Right renal pelvis (tissue), 4 donors: ENCODE measurements around the gene IL21R. TPM values are rescaled to one million over a fixed set of nuclear protein-coding genes. Genes with fewer than 3 reads are reported as not detected.

Source experiments
- DNase-seq, 4 donors: peaks; one replicate each; pipeline ENCODE4 v3.0.0-alpha.2; 2013; ENCODE audit warnings: low read depth in 4 of 4, low spot score in 3 of 4, missing footprints in 1 of 4
- polyA plus RNA-seq, 4 donors: library from polyadenylated mRNA; unstranded; fragments of 120-200 nt; gene quantifications; one replicate each; pipeline ENCODE4 v1.2.1, GENCODE V29; 2013; ENCODE audit not compliant: insufficient read length in 4 of 4

IL21R gene
- polyA plus RNA-seq, 4 donors, result 0.11 to 0.19 (median 0.15) TPM

DNA sequence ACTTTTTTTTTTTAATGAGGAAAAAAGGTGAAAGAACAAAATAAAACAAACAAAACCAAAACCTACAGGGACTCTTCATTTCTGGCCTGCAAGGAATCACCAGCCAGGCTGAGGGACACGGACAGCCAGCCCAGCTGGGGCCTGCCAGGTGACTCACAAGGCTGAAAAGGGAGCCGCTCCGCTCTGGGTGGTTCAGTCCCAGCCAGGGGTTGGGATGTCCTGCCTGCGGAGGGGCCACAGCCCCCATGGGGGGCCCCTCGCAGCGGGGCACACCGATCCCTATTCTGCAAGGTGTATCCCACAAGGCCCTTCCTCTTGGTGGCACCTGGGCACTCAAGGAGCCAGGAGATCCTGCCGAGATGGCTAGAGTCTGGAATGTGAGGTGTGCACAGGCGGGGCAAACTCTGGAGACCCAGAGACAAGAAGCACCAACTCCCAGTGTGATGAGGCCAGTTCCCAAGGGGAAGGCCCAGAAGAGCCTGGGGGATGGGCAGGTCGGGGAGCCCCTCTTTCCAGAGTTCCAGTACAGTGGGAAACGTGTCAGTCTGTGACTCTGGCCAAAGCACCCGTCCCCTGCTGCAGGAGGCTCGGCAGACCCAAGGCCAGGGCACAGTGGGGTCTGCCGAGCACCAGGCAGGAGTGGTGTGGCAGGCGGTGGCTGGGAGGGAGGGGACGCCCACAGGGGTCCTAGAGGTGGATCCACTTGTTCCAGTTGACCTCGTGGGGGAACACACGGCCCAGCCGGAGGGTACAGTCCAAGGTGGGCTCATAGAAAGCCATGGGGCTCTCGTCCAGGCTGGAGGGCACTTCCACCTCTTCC, 58.9 kb downstream of the IL21R start:
- no peak for DNase-seq

DNA sequence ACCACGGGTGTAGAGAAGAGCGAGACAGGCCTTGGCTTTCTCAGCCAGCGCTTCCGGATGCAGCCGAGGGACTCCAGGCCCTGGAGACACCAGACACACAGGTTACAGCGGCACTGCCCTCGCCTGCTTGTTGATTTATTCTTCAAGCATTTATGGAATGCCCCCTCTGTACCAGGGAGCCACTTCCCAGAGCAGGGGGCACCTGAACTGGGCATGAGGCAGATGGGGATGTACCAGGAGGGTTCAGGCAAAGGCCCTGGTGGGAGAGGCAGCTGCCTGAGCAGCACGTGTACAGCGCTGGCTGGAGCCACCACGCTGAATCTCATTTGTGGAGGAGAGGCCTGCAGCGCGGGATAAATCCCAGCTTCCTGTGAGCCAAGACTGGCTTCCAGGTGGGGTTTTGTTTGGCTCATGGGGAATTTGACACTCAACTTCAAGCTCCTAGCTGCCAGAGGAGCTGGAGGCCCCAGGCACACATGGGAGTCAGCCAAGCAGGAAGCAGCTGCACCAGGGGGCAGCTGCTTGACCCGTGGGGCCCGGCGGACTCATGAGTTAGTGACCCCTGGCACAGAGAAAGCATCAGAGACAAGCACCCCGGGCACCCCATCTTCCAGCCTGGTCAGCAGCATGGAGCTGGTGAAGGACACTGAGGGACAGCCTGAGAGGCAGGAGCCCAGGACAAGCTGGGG, 59.7 kb downstream of the IL21R start:
- no peak for DNase-seq

DNA sequence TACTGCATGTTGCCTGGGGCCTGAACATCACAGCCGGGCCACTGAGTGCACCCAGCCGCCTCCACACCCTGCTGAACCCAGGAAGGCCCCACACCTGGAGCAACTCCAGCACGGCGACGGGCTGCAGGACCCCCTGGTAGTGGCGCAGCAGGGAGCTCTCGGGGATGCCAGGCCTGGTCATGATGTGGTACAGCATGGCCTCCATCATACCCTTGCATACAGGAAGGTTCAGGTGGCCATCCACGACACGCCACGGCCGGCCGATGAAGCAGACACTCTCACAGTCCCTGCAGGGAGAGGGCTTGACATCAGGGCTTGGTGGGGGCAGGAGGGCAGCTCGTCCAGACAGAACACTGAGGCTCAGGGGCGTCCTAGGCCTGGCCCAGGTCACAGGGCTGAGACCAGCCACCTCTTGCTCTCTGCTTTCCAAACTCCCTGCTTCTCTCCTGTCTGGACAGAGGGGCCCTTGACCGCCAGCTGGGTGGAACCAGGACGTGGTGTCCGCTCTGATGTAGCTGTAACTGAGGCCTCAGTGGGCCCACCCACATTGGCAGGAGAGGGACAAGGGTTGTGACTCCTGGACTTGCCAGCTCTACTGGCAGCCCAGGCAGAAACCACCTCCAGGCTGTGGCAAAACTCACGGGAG, 60.3 kb downstream of the IL21R start:
- no peak for DNase-seq

DNA sequence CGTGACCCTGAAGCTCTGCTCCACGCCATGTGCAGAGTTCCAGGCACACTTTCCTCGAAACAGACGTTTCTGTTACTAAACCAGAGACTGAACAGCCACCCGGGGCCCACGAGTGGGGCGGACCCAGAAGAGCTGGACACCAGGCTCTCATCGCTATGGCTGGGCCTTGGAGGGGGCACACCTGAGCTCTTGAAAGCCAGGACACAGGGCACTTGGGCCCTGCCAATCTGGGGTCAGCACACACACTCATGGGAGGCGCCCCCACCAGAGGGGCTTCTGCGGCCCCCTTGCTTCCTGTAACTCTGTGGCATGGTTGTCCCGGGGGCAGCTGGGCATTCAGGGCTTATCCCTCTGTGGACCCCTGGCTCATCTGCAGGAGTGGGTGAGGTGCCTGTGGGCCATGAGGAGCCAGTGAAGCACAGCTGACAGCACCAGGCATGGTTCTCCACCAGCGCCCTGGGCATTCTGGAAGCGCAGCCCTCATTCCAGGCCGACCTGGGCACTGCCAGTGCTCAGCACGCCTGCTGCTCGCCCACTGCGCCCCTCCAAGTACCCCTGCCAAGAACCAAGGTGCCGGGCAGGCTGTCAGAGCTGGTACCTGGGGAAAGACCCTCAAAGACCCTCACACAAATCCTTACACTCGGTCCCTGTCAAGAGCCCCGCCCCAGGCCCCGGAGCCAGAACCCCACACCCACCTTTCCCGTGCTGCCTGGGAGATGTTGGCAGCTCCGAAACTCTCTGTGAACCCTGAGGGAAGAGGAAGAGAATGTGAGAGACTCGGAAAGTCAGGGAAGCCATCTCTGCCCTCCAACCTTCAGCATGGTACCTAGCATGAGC, 61.1 kb downstream of the IL21R start:
- DNase-seq, result no peak

DNA sequence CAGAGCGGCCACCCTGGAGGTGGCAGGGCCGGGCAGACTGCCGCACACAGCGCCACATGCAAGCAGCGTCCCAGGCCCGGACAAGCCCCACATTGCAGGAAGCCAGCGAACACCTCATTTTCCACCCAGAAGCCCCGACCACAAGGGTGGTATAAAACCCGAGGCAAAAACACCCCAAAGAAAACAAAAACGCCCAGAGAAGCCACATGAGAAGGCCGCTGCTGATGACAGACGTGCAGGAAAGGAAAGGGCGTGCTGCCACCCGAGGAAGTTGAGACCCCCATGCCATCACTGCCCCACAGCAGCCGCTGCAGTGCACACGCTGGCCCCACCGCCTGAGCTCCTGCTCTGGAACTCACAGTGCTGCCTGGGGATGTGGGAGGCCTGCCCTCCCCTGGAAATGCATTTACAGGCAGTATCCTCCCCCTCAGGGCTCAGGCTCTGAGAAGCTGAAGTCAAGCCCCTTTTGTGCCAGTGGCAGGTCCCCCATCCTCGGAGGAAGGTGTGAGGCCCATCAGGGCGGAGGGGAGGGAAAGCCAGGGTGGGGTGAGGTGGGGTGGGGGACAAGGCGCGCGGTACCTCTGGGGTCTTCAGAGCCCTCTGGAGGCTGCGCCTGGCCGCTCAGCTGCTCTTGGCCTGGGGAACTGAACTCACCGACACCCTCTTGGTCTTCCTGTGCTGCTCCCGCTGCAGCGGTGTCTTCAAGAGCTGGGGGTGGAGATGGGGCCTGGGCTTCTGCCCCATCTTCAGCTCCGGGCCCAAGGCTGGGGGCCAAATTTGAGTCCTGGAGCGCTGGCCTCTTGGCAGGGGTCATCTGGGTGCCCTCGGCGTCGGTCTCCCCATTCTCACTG, 62.0 kb downstream of the IL21R start:
- no peak for DNase-seq

DNA sequence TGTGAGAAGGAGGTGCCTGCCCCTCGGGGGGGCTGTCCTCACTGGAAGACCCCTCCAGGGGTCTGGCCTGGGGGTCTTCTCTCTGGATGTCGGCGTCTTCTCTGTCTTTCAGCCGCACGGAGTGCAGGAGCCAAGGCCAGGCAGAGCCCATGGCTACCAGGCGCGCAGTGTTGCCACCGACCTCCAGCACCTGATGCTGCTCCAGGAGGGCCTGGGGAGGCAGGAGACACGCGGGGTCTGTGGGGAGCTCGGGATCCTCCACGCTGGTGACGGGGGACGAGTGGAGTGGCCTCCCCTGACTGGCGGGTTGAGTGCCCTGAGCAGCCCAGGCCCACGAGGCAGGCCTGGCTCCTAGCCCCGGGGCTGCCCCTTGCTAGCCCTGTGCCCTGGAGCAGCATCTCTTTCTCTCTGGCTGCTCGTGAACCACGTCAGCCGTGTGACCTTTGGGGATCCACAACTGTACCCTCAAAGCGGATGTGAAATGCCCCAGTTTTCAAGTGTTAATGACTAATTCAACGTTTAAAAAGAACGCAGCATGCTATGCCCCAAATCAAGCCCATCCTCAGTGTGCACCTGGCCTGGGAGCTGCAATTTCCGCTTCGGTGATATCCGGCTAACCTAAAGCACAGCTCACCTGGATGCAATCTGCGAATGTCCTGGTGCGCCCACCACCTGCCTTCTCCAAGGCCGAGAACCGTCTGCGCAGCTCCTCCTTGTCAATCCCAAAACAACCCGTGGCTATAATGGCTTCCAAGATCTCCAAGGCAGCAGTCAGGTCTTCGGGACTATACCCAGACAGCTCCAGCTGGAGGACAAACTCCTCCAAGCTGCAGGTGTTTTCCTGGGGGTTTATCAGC, 62.9 kb downstream of the IL21R start:
- no peak for DNase-seq

DNA sequence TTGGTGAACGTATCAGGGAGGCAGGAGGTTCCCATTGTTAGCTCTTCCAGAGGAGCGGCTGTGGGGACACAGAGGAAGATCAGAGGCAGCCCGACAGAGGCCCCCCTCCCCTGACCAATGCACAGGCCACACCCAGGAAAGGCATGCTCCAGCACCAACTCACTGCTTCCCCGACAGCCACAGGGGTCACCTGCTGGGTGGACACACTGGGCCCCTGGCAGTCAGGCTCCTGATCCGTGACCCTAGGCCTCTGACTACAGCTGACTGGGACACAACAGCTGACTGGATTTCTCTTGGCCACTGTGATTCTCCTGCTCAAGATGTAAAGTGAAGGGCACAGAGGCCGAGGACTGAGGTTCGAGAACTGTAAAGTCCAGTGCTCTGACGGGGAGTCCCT, 63.5 kb downstream of the IL21R start:
- no peak for DNase-seq

DNA sequence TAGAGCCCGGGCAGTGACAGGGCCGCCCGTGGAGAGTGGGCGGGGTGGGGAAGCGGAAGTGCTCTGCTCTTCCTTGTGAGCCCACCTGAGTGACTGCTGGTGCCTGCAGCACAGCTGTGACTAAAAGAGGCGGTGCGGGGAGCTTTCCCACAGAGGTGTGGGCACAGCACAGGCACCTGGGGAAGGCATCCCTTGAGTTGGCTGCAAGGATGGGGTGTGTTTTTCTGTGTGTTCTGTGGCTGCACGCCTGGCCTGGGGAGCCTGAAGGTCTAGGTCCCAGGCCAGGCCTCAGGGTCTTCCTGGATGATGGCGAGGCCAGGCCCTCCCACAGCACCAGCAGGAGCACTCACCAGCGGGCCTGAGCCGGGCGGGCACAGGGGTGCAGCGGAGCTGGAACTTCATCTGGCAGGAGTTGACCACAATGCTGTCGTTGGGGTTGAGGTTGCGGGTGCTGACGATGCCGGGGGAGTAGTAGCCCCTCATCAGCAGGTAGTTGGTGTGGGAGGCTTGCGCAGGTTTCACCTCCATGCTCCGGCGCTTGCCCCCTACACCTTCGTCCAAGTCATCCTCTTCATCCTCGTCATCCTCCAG, 67.1 kb downstream of the IL21R start:
- no peak for DNase-seq

DNA sequence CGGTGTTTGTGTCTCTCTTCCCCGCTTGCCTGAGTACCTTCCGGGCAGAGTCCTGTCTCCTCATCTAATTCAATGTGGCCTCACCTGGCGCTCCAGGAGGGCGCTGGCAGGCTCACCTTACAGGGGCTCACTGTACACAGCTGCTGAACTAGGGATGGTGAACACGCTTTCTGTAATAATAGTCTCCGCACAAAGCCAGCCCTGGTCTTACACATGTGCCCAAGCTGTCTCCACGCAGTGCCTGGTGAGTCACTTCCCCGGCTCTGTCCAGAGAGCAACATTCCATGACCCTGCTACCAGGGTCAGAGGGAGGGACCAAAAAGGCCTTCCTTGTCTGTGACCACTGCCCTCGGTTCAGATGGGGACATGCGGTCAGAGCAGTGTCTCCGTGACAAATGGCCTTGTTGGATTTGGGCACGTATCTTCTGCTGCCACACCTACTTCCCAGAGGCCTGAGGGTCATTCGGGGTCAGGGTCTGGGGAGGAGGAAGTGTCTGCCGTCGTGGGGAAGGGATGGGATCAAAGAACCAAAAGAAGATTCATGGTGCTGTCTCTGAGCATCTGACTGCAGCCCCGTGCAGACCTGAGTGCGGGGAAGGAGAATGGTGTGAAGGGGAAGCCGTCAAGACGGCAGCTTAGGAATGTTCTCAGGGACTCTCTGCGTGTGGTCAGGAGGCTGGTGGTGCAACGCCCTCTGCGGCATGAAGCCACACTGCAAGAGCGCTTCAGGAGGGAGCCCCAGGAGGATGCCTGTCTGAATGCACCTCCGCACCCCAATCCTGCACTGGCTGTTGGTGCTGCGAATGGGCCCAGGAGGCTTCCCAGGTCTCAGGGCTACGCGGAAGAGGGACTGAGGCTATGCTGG, 68.8 kb downstream of the IL21R start:
- no peak for DNase-seq

DNA sequence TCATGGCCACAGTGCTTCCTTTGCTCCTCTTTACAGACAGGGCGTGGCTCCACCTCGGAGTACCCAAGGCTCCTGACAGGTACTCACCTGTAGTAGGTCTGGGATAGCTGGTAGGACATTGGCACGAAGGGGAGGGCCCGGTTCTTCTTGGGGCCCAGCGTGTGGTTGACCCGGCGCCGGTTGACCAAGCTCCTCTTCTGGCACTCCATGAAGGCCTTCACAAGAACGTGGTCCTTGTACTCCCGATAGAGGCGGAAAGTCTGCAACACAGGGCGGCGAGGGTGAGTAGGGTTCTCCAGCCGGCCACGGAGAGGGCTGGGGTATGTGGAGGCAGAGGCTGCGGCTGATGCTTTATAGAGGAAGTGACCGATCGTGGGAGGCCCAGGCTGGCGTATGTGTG, 69.7 kb downstream of the IL21R start:
- no peak for DNase-seq

DNA sequence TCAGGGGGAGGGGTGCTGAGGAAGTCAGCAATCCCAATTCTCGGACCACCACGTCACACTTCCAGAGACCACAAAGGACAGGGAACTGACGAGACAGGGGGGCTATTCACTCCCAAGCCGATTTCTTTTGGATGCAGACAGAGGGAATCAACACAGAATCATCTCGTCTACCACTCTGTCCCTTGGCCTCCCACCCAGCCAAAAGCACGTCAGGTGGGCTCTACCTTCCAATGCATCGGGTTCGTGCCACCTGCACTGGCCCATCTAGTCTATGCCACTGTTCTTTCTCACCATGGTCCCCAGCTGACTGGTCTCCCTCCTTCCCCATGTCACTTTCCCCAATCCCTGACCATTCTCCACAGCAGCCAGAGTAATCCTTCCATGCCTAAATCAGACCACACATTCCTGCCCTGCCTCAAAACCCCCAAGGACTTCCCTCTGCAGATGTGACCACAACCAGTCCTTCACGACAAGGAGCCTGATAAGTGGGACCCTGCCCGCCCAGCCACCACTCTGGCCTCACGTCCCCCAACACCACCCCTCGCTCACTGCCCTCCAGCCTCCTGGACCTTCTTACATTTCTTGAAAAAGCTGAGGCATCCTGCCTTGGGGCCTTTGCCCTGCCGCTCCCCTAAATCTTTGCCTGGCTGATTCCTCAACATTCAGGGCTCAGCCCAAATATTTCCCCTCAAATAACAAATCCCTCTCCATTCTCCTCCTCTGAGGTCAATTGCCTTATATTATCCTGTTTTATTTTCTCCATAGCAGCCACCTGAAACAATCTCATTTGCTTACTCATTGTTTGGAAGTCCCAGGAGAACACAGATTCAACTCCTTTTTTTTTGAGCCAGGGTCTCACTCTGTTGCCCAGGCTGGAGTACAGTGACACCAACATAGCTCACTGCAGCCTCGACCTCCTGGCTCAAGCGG, 70.4 kb downstream of the IL21R start:
- no peak for DNase-seq

DNA sequence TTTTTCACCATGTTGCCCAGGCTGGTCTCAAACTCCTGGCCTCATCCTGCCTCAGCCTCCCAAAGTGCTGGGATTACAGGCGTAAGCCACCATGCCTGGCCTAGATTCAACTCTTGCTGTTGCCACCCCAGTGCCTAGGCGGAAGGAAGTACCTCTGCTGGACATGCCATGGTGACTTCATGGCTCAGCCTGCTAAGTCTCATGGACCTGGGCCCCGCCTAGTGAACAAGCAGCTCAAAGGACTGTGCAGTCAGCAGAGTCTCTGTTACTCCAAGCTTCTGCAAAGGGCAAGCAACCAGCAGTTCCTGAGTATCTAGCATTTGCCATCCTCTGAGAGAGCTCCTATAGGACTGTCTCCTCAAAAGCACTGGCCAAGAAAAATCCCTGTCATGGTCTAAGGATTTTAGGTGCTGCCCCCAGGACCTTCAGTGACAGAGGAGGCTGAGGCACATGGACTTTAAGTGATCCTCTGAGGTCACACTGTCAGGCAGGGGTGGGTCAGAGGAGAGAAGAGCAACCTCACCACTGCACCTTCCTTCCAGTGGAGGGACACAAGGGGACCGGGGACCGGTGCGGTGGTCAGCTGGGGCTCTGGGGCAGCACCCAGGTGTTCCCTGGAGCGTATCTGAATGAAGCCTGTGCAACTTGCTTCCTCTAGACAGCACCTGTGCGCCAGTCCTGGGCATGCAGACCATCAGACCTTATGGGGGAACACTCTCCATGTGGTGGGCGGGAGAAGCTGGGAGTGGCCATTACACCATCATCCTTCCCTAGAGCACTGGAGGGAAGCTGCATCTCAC, 71.3 kb downstream of the IL21R start:
- DNase-seq, result no peak

DNA sequence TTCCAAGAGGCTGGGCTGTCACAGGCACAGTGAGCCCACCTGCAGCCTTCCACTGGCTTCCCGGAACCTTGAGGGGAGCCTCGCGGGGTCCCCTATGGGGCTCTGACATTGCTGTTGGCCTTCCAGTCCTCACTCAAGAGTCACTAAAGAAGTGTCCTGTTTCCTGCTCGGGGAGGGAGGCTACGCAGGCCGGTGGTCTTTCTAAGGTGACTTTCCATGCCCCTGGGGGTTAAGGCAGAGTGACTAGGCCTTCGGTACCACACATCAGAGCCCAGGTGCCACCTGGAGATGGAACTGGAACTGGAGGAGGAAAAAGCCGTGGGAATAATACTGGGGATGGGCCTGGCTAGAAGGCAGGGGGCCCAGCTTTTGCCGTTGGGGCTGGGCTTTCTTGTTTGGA, 72.1 kb downstream of the IL21R start:
- no peak for DNase-seq

DNA sequence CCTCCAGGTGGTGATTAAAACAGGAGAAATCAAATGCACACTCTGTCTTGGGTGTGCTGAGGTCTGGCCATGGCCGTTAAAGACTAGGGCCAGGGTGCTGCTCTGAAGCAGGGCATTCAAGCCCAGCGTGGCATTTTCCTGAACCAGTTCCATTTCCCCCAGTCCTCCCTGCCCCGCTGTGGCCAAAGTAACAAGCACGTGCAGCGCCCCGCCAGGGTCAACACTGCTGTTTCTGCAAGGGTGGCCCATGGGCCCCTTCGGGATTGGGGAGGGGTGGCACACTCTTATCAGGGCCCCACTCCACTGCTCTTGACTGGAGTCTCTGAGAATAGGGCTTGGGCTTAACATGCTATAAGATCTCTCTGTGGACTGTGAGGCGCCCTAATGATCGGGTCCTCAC, 72.9 kb downstream of the IL21R start:
- DNase-seq, result no peak

DNA sequence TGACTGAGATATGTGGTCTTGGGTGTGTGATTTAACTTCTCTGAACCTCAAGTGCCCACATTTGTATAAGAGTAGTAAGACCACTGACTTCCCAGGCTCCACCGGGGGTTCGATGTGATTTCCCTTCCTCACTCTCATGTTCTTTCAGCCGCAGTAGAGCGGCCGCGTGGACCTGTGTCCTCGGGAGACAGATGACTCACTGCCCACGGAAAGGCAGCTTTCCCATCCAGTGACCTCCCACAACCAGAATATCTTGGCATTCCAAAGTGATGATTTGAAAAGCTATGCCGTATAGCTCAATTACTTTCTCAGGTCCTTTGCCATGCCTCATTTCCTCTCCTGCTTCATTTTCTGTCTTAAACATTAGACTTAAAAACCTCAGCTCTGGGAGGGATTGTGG, 73.6 kb downstream of the IL21R start:
- DNase-seq, result no peak

DNA sequence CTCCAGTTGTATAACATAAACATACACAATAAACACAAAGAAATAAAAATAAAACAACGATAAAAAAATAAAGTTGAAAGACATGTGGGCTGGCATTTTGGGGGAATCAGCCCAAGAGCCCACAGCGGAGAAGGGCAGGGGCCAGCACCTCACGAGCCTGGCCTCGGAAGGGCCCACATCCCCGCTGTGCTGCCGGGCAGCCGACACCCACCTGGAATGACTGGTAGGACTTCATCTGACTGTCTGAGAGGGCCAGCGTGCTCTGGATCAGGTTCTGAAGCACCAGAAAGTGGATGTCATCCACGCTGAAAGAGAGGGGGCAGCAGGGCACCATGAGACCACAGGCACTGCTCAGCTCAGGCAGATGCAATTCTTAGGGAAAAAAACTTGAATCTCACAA, 74.3 kb downstream of the IL21R start:
- DNase-seq, result no peak
